ENCODE results near the gene CREG2. TPM values are rescaled to one million over a fixed set of nuclear protein-coding genes. Genes with fewer than 3 reads are reported as not detected.
A peak's percentile ranks its signal among the peaks of the same experiment; 100 is the strongest.

CREG2 gene
- total RNA-seq, 1 experiment from 2014 or later, result not detected

DNA sequence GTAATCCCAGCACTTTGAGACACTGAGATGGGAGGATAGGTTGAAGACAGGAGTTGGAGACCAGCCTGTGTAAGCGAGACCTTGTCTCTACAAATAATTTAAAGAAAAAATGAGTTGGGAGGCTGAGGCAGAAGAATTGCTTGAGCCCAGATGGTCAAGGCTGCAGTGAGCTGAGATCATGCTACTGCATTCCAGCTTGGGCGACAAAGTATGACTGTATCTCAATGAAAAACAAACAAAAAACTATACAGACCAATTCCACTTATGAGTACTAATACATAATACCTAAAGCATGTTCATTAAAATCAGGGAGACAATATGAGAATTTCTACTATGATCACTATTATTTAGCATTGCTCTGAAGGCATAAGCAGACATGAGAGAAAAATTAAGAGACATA is 91.4 kb downstream of the CREG2 start:
- Histone ChIP-seq H3K27ac (peak overlapping the region; percentile 40), H3K27me3 (replicated peaks) (no peaks in the 10 kb centered on the region), H3K36me3 (peaks cover 31% of the 10 kb centered on the region), H3K4me3 (no peak overlapping the region), H3K9me3 (replicated peaks) (no peaks in the 10 kb centered on the region), H3K4me1 (replicated peaks) (peaks cover 13% of the 10 kb centered on the region)
- DNase-seq (ENCODE audit: low read depth in 1 of 2, low spot score in 2 of 2), result peak in 1 of 2 experiments; percentile 59

Other genes with a start within 250 kb of the CREG2 start
- gene TBC1D8, start 236.1 kb downstream of the CREG2 start, total RNA-seq (2014; rRNA removed; shearing (Covaris generic)), result 18.2 and 18.6 TPM in 2 replicates
- gene CNOT11, start 134.6 kb downstream of the CREG2 start, total RNA-seq (2014; rRNA removed; shearing (Covaris generic)), result 44.2 and 59.8 TPM in 2 replicates
- 32.2 and 37.6 TPM in 2 replicates for gene RNF149, start 78.8 kb downstream of the CREG2 start, total RNA-seq (2014; rRNA removed; shearing (Covaris generic))
- 0.68 TPM in 1 of 2 replicates, not detected in the other for gene RFX8, start 87.6 kb upstream of the CREG2 start, total RNA-seq (2014; rRNA removed; shearing (Covaris generic))

Data from SJSA1 (cell line).